ENCODE data around the gene DGKG.

DNA sequence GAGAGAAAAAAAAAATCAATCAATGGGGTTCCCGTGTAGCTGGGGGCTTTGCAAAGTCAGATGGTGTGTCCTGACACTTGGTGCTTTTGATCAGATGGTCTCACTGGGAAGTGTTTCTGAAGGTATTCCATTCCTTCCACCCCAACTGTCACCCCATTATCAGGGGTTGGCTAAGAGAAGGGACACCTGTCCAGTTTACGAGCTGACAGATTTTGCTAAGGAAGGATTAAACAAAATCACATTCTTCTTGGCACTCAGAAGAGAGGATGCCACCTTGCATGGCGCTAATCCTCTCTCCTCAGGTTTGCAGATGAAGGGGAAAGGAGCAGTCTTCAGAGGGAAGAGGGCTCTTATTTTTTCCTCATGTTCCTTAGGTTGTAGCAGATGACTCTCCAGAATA, 149.4 kb downstream of the DGKG start:
- TF ChIP-seq, protein P1, sequence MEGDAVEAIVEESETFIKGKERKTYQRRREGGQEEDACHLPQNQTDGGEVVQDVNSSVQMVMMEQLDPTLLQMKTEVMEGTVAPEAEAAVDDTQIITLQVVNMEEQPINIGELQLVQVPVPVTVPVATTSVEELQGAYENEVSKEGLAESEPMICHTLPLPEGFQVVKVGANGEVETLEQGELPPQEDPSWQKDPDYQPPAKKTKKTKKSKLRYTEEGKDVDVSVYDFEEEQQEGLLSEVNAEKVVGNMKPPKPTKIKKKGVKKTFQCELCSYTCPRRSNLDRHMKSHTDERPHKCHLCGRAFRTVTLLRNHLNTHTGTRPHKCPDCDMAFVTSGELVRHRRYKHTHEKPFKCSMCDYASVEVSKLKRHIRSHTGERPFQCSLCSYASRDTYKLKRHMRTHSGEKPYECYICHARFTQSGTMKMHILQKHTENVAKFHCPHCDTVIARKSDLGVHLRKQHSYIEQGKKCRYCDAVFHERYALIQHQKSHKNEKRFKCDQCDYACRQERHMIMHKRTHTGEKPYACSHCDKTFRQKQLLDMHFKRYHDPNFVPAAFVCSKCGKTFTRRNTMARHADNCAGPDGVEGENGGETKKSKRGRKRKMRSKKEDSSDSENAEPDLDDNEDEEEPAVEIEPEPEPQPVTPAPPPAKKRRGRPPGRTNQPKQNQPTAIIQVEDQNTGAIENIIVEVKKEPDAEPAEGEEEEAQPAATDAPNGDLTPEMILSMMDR (IDR thresholded peaks at IDR 0.05) = no peak
- TF ChIP-seq POLR2A (IDR thresholded peaks at IDR 0.05) = no peak

Data from right lobe of liver (tissue), 4 donors.